IPS-18a (cell line): ENCODE results near the gene SIGLEC1.

Experiments
- H3K27ac ChIP-seq: one replicate; pipeline ENCODE4 v1.5.1; 2013; ENCODE audit warnings: low read length
- H3K27me3 ChIP-seq: one replicate; pipeline ENCODE4 v1.6.1; 2013; ENCODE audit warnings: mild to moderate bottlenecking, low read length; ENCODE audit not compliant: control insufficient read depth, insufficient read depth
- H3K36me3 ChIP-seq: one replicate; pipeline ENCODE4 v1.6.1; 2013; ENCODE audit warnings: low read depth, low read length; ENCODE audit not compliant: control insufficient read depth
- H3K4me1 ChIP-seq: one replicate; pipeline ENCODE4 v1.6.1; 2013; ENCODE audit warnings: low read depth, low read length; ENCODE audit not compliant: control insufficient read depth
- H3K4me3 ChIP-seq: one replicate; pipeline ENCODE4 v1.5.1; 2013; ENCODE audit warnings: low read length
- H3K9ac ChIP-seq: one replicate; pipeline ENCODE4 v1.6.1; 2013; ENCODE audit warnings: mild to moderate bottlenecking, low read length, moderate library complexity
- H3K9me3 ChIP-seq: one replicate; pipeline ENCODE4 v1.6.1; 2013; ENCODE audit warnings: low read depth, low read length; ENCODE audit not compliant: control insufficient read depth

The SIGLEC1 gene

DNA sequence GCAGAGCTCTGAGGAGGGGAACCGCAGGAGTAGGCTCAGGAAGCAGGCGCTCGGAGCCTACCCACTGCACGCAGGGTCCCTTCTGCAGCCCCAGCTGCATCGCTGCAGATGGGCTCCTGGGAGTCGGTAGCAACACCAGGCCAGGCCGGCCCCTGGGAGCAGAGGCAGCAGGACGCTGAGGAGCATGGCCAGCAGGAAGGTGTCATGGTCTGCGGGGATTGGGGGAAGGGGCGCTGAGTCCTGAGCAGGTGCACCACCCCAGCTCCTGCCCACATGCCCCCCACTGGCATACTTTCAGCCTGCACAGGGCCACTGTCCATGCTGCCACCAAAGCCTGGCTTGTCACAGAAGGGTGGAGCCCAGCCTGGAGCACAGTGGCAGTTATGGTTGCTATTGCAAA lies 41.5 kb downstream of the SIGLEC1 start:
- Histone ChIP-seq H3K27me3 (no peaks in the 10 kb centered on the region), H3K27ac (no peak overlapping the region), H3K9ac (no peak overlapping the region), H3K36me3 (no peaks in the 10 kb centered on the region), H3K9me3 (no peaks in the 10 kb centered on the region), H3K4me3 (no peak overlapping the region), H3K4me1 (no peaks in the 10 kb centered on the region)

DNA sequence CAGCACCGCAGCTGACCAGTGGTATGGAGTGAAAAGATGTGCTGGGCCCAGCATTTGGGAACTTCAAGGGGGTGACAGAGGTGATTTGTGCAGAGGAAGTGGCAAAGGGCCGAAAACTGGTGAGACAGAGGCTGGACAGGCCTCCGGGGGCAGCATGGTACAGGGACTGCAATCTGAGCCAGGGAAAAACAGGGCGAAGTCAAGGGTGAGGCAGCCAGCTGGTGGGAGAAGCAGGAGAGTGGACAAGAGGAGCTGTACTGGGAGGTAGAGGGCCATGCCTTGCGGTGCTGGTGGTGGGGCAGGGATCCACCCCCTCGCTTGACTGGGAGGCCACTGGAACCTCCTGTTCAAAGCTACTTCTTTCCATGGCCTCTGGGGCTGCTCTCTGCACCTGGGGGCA lies 41.9 kb downstream of the SIGLEC1 start:
- Histone ChIP-seq H3K9me3 (no peaks in the 10 kb centered on the region), H3K4me3 (no peak overlapping the region), H3K27me3 (no peaks in the 10 kb centered on the region)

DNA sequence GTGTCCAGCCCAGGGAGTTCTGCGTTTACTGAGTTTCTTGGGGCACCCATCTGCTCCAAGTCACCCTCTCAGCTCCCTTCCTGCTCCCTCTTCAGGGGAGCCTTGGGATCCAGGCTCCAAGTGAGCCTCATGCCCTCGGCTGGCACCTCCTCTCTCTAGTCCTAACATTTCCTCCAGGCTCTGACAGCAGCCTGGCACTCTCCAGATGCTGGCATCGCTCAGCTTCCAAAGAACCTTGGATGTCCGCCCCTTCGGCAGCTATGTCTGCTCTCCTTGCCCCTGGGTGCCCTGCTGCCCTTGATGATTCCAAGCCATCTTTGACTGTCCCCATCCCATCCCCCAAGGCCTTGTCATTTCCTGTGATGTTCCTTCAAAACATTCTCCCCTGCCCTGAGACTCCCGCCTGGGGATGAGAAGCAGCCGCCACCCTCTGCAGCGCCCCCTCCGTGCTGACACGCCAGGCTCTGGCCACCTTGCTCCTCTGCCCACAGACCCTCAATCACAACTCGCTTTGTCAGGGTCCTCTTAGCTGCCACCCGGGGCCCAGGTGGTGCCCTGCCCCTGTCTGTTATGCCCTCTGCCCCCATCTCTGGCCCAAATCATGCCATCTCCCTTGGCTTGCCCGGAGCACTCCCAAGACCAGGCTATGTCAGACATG lies 42.6 kb downstream of the SIGLEC1 start:
- Histone ChIP-seq H3K36me3 (no peaks in the 10 kb centered on the region), H3K27ac (no peak overlapping the region), H3K9me3 (no peaks in the 10 kb centered on the region), H3K4me3 (no peak overlapping the region), H3K4me1 (no peaks in the 10 kb centered on the region), H3K27me3 (no peaks in the 10 kb centered on the region), H3K9ac (no peak overlapping the region)

More for the DNA sequence above, 41.9 kb downstream of the SIGLEC1 start:
- Histone ChIP-seq H3K4me1 (no peaks in the 10 kb centered on the region), H3K36me3 (no peaks in the 10 kb centered on the region), H3K9ac (no peak overlapping the region), H3K27ac (no peak overlapping the region)

DNA sequence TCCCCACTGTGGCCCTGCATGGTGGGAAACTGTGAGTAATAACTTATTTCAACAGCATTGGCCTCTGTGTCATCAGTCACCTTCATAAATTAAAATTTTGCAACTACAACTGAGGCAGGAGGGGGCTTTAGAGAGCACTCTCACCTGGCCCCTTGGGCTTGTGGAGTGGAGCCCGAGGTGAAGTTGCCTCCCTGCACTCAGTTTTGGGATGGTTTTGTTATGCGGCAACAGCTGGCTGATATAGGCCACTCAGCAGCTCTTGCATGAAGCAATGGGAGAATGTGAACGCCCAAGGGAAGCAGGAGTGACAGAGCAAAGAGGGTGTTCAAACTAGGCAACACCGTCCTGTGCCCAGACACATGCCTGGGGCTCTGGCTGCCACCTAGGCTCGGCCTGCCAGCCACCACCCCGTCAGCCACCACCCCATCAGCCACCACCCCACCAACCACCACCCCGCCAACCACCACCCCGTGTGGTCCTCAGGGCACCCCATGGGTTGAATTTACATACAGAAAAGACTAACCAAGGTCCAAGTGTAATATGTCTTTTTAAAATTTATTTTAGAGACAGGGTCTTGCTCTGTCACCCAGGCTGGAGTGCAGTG lies 44.9 kb downstream of the SIGLEC1 start:
- no peaks in the 10 kb centered on the region for H3K36me3 ChIP-seq
- H3K4me3 ChIP-seq, result no peak overlapping the region
- no peaks in the 10 kb centered on the region for H3K9me3 ChIP-seq
- H3K27me3 ChIP-seq, result no peaks in the 10 kb centered on the region
- no peaks in the 10 kb centered on the region for H3K4me1 ChIP-seq
- no peak overlapping the region for H3K27ac ChIP-seq
- no peak overlapping the region for H3K9ac ChIP-seq

DNA sequence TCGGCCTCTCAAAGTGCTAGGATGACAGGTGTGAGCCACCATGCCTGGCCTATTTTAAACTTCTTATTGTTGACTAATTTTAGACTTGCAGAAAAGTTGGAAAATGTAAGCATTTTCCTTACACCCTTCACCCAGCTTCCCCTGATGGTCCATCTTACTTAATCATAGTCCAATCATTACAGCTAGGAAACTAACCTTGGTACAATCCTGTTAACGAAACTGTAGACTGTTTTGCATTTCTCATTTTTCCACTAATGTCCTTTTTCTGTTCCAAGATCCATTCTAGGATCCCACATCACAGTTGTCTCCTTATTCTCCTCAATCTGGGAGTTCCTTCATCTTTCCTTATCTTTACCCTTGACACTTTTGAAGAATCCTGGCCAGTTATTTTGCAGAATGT lies 48.5 kb downstream of the SIGLEC1 start:
- H3K27me3 ChIP-seq, result no peaks in the 10 kb centered on the region
- no peaks in the 10 kb centered on the region for H3K36me3 ChIP-seq

DNA sequence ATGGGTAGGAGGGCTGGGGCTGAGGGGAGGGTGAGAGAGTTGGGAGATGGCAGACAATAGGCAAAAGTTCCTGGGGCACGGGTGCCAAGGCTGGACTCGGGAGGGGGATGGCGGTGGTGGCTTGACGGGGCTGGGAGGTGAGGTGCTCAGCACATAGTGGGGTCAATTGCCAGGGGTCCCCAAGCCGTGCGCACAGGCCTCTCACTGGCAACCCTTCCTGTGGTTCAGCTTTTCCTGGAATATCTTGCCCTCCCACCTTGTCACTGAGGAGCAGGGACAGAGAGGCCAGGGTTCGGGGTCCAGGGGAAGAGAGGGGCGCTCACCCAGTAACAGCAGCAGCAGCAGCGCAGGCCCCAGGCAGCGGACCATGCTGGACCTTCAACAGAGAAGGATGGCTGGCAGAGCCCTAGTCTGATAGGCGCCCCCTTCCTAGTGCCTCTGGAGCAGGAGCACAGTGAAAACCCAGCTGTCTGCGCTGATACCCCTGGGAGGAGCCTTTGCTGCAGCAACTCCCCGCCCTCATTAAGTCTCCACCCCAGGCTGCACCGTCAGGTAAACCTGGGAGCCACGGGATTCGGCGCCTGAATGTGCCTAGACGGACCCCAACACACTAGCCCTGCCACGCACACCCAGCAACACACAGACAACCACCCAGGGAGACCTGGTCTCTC lies 49.2 kb downstream of the SIGLEC1 start, which contains the start of gene GFRA4:
Gene GFRA4 (minus strand): TSS at position 369 of the 671 bp plus-strand sequence. CDS start 0 bp downstream, at position 369.
- Histone ChIP-seq H3K27me3 (no peaks in the 10 kb centered on the region), H3K4me3 (no peak within 1 kb of the TSS)

More for the DNA sequence above, 48.5 kb downstream of the SIGLEC1 start:
- no peak overlapping the region for H3K4me3 ChIP-seq
- H3K9ac ChIP-seq, result no peak overlapping the region
- H3K27ac ChIP-seq, result no peak overlapping the region
- no peaks in the 10 kb centered on the region for H3K4me1 ChIP-seq
- H3K9me3 ChIP-seq, result no peaks in the 10 kb centered on the region

More for the DNA sequence above, 49.2 kb downstream of the SIGLEC1 start, which contains the start of gene GFRA4:
- Histone ChIP-seq H3K4me1 (no peaks in the 10 kb centered on the region), H3K9ac (no peak within 1 kb of the TSS), H3K9me3 (no peaks in the 10 kb centered on the region), H3K27ac (no peak within 1 kb of the TSS), H3K36me3 (no peaks in the 10 kb centered on the region)
